Measurements from ENCODE around the gene SLC2A8.

DNA sequence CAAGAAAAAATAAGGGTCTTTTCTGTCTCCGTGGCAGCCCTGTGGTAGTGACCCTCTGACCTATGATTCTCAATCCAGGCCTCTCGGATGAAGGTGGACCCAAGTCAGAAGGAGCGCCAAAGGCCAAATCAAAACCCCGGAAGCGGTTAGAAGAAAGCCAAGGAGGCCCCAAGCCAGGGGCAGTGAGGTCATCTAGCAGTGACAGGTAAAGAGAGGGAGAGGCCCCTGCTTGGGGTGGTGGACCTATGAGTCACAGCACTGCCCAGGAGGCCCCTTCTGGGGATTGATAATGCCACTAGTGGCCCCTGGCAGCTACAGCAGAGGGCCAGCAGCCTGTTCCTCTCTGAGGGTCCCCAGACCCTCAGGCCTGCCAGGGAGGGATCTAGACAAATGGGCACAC, 6.4 kb upstream of the SLC2A8 start:
- TF ChIP-seq SP1 (IDR thresholded peaks at IDR 0.05; ENCODE audit: low read depth) (peak; percentile 71), ZNF274 (IDR thresholded peaks at IDR 0.05; ENCODE audit: low read depth, low read length) (no peak), POLR2AphosphoS5 (IDR thresholded peaks at IDR 0.05; ENCODE audit: low read depth, low read length) (no peak), POLR2A (IDR thresholded peaks at IDR 0.05; ENCODE audit: borderline replicate concordance, extremely low read depth, insufficient read depth, insufficient read length) (no peak), EZH2phosphoT487 (IDR thresholded peaks at IDR 0.05; ENCODE audit: borderline replicate concordance) (no peak), FOSL1 (IDR thresholded peaks at IDR 0.05; ENCODE audit: low read depth) (peak; percentile 60), SIN3A (IDR thresholded peaks at IDR 0.05; ENCODE audit: low read depth) (peak; percentile 58; the same call in 1 of the 2 replicates), TCF7L2 (IDR thresholded peaks at IDR 0.05; ENCODE audit: borderline replicate concordance, extremely low read depth, insufficient read depth, insufficient read length) (peak; percentile 12), YY1 (IDR thresholded peaks at IDR 0.05; ENCODE audit: extremely low read depth, insufficient replicate concordance, low read depth, low read length) (no peak)
- TF ChIP-seq, protein P1, sequence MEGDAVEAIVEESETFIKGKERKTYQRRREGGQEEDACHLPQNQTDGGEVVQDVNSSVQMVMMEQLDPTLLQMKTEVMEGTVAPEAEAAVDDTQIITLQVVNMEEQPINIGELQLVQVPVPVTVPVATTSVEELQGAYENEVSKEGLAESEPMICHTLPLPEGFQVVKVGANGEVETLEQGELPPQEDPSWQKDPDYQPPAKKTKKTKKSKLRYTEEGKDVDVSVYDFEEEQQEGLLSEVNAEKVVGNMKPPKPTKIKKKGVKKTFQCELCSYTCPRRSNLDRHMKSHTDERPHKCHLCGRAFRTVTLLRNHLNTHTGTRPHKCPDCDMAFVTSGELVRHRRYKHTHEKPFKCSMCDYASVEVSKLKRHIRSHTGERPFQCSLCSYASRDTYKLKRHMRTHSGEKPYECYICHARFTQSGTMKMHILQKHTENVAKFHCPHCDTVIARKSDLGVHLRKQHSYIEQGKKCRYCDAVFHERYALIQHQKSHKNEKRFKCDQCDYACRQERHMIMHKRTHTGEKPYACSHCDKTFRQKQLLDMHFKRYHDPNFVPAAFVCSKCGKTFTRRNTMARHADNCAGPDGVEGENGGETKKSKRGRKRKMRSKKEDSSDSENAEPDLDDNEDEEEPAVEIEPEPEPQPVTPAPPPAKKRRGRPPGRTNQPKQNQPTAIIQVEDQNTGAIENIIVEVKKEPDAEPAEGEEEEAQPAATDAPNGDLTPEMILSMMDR (IDR thresholded peaks at IDR 0.05 in 2 of 3, conservative IDR thresholded peaks at IDR 0.05 in 1 of 3; ENCODE audit: borderline replicate concordance in 1 of 3, insufficient read depth in 1 of 3, low read depth in 2 of 3, low read length in 2 of 3): no peak
- TF ChIP-seq, protein P2, sequence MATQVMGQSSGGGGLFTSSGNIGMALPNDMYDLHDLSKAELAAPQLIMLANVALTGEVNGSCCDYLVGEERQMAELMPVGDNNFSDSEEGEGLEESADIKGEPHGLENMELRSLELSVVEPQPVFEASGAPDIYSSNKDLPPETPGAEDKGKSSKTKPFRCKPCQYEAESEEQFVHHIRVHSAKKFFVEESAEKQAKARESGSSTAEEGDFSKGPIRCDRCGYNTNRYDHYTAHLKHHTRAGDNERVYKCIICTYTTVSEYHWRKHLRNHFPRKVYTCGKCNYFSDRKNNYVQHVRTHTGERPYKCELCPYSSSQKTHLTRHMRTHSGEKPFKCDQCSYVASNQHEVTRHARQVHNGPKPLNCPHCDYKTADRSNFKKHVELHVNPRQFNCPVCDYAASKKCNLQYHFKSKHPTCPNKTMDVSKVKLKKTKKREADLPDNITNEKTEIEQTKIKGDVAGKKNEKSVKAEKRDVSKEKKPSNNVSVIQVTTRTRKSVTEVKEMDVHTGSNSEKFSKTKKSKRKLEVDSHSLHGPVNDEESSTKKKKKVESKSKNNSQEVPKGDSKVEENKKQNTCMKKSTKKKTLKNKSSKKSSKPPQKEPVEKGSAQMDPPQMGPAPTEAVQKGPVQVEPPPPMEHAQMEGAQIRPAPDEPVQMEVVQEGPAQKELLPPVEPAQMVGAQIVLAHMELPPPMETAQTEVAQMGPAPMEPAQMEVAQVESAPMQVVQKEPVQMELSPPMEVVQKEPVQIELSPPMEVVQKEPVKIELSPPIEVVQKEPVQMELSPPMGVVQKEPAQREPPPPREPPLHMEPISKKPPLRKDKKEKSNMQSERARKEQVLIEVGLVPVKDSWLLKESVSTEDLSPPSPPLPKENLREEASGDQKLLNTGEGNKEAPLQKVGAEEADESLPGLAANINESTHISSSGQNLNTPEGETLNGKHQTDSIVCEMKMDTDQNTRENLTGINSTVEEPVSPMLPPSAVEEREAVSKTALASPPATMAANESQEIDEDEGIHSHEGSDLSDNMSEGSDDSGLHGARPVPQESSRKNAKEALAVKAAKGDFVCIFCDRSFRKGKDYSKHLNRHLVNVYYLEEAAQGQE (IDR thresholded peaks at IDR 0.05; ENCODE audit: low read depth): no peak
